ENCODE results near the gene LTB4R.

Gene LTB4R

DNA sequence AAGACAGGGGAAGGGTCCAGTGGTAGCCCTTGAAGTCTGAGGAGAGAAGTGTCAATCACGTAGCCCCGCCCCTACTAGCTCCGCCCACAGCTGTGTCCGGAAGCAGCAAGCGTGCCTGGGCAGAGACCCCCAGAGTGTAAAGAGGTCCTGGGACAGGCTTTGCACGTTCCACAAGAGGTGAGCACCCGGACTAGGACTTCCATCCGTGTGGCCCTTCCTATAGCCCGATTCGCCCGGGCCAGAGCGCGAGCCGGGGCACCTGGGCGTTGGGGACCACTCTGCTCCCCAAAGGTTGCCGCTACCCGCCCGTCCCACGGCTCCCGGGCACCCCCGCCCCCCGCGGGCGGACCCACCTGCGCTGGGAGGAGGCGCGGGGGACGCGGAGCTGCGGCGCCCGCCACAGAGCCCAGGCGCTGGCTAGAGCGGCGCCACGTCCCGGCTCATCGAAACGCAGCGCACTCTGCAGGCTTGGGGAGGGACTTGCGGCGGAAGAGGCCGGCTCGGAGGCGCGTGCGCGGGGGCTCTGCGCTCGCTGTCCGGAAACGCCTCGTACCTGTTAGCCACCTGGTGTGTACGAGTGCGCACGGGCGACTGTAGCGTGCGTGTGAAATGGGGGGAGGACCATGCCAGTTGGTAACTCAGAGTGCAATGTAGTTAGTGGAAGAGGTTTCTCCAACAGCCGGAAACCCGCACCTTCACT is 40.0 kb upstream of the LTB4R start, which contains the start of gene RABGGTA:
TSS of gene RABGGTA (minus strand) at position 464 of the 700 bp plus-strand sequence. CDS start 482 bp downstream, outside the sequence.
- peak; percentile 91 for DNase-seq (ENCODE audit: low spot score)
- peak within 1 kb of the TSS; percentile 96 for H3K27ac ChIP-seq
- CTCF ChIA-PET: interaction anchor here (0.6 to 1.0 kb wide), 4 partner anchors 11 to 131 kb away, joined by 3 to 4 read pairs (median 3); partner anchors contain the start of gene TINF2
- POLR2A ChIA-PET (ENCODE audit: low non-redundant PET): interaction anchor here (0.7 to 2.1 kb wide), 3 partner anchors 12 to 29 kb away, joined by 3 to 12 read pairs (median 3); partner anchors contain the start of gene TINF2
- TF ChIP-seq, protein P1, sequence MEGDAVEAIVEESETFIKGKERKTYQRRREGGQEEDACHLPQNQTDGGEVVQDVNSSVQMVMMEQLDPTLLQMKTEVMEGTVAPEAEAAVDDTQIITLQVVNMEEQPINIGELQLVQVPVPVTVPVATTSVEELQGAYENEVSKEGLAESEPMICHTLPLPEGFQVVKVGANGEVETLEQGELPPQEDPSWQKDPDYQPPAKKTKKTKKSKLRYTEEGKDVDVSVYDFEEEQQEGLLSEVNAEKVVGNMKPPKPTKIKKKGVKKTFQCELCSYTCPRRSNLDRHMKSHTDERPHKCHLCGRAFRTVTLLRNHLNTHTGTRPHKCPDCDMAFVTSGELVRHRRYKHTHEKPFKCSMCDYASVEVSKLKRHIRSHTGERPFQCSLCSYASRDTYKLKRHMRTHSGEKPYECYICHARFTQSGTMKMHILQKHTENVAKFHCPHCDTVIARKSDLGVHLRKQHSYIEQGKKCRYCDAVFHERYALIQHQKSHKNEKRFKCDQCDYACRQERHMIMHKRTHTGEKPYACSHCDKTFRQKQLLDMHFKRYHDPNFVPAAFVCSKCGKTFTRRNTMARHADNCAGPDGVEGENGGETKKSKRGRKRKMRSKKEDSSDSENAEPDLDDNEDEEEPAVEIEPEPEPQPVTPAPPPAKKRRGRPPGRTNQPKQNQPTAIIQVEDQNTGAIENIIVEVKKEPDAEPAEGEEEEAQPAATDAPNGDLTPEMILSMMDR (conservative IDR thresholded peaks at IDR 0.05; ENCODE audit: low read depth): peak; percentile 88

DNA sequence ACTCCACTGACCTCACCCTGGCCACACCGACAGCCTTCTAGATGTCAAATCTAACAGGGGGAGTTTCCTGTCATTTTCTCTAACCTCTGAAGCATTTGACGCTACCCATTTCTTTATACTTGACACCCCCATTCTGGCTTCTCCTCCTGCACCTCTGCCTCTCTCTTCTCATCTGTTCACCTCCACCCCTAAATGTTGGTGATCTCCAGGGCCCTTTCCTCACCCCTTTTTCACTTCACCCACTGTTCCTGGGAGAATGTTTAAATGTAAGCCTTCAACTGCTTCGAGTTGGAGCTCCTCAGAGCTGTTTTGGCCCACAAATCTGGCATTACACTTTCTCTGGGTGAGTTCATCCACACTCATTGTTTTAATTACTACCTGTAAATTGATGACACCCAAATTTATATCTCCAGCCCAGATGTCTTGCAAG is 39.5 kb upstream of the LTB4R start:
- no peak for DNase-seq (ENCODE audit: low spot score)
- H3K27ac ChIP-seq: peak overlapping the region; percentile 96

DNA sequence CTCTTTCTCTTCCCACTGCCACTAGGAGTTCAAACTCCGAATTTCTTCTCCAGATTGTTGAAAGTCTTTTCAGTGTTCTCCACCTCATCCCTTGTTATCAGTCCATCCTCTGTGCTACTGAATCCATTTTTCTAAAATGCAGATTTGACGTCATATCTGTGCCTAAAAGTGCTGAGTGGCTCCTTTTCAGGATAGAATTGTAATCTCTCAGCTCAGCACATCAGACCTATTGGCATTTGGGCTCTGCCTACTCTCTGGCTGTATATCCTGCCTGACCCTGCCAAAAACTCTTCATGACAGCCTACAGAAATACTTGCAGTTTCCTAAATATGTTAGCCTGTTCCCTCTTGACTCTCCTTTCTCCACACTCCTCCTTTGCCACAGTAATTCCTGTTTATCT is 38.8 kb upstream of the LTB4R start:
- ChIA-PET POLR2A (ENCODE audit: low non-redundant PET) (interaction anchor here (2.1 kb wide), 1 partner anchor 30 kb away, joined by 12 read pairs; the partner anchor contains the start of gene TINF2), CTCF (interaction anchor here (0.6 to 1.0 kb wide), 3 partner anchors 9 to 114 kb away, joined by 3 read pairs; no protein-coding TSS in a partner anchor)
- no peak for DNase-seq (ENCODE audit: low spot score)
- TF ChIP-seq, protein P1 (conservative IDR thresholded peaks at IDR 0.05; ENCODE audit: low read depth): no peak
- H3K27ac ChIP-seq: no peak overlapping the region

More for the DNA sequence above, 39.5 kb upstream of the LTB4R start:
- CTCF ChIA-PET: interaction anchor here (0.6 to 1.0 kb wide), 4 partner anchors 10 to 114 kb away, joined by 3 to 4 read pairs (median 3); partner anchors contain the start of gene TINF2
- TF ChIP-seq, protein P1 (conservative IDR thresholded peaks at IDR 0.05; ENCODE audit: low read depth): no peak
- POLR2A ChIA-PET (ENCODE audit: low non-redundant PET): interaction anchor here (2.1 kb wide), 1 partner anchor 30 kb away, joined by 12 read pairs; the partner anchor contains the start of gene TINF2

DNA sequence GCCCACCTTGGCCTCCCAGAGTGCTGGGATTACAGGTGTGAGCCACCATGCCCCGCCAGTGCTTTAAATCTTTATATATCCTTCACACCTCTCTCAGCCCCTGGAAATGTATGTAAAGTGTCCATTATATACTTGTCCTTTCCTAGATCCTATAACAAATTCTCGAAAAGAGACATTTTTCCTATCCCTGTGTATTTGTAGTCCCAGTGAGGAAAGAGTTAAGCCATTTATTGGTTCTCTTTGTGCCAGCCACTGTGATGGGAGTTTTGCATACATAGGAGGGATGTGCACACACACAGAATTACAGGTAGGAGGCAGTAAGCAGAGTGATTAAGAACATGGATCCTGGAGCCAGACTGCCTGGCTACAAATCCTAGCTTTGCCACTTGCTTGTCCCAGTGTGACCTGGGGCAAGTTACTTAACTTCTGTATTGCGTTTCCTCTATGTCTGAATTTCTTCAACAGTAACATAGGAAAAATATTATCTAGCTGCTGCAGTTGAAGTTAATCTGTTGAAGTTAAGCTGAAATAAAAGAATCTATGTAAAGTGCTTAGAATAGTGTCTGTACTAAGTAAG is 37.8 kb upstream of the LTB4R start:
- POLR2A ChIA-PET (ENCODE audit: low non-redundant PET): interaction anchor here (0.6 to 0.9 kb wide), 2 partner anchors 11 to 182 kb away, joined by 3 to 4 read pairs; no protein-coding TSS in a partner anchor
- H3K27ac ChIP-seq: peak overlapping the region; percentile 91
- TF ChIP-seq, protein P1 (conservative IDR thresholded peaks at IDR 0.05; ENCODE audit: low read depth): no peak
- DNase-seq (ENCODE audit: low spot score): no peak
- CTCF ChIA-PET: interaction anchor here (0.5 to 1.3 kb wide), 2 partner anchors 16 to 24 kb away, joined by 3 to 4 read pairs; no protein-coding TSS in a partner anchor

DNA sequence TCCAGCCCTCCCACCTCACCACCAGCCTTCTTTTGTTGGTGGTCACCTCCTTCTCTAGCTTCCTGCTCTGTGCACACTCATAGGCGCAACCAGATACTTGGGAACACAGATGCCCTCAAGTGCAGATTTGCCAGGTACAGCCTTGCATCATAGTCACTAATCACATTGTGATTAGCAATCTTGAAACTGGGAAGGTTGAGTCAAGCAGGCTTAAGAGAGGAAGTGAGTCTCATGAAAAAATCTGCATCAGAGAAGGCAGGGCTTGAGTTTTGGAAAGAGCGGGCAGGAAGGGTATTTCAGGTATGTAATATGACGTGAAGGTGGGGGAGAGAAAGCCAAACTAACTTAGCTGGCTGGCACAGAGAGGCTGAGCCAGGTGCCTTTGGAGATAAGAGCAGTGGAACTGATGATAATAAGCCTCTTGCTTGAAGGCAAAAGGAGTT is 37.2 kb upstream of the LTB4R start:
- TF ChIP-seq, protein P1 (conservative IDR thresholded peaks at IDR 0.05; ENCODE audit: low read depth): no peak
- H3K27ac ChIP-seq: peak overlapping the region; percentile 91
- ChIA-PET POLR2A (ENCODE audit: low non-redundant PET) (interaction anchor here (0.6 to 0.9 kb wide), 3 partner anchors 9 to 182 kb away, joined by 3 to 13 read pairs (median 4); no protein-coding TSS in a partner anchor), CTCF (interaction anchor here (0.5 to 1.3 kb wide), 2 partner anchors 23 to 31 kb away, joined by 3 to 4 read pairs; no protein-coding TSS in a partner anchor)
- peak; percentile 91 for DNase-seq (ENCODE audit: low spot score)

DNA sequence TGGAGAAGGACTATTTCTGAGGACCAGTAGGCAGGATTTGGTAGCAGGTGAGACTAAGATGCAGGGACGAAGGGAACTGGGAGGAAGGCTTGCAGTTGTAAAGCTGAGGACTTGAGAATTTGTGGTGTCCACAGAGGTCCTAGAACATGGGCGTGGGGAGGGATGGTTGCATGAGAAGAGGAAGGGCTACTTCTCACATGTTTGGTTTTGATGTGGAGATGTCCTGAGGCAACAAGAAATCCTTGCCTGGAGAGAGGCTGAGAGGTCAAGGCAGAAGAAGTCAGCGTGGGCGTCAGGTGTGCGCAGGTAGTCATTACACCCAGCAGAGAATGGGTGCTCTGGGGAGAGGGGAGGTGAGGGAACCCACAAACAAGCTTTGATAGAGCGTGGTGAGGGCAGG is 34.2 kb upstream of the LTB4R start:
- no peak overlapping the region; the same call in 1 of the 2 replicates for H3K27ac ChIP-seq
- ChIA-PET CTCF (interaction anchor here (0.9 to 3.6 kb wide), 2 partner anchors 20 to 31 kb away, joined by 3 to 15 read pairs; partner anchors contain the start of gene CIDEB), POLR2A (ENCODE audit: low non-redundant PET) (no interaction called here)
- TF ChIP-seq, protein P1 (conservative IDR thresholded peaks at IDR 0.05; ENCODE audit: low read depth): no peak
- no peak for DNase-seq (ENCODE audit: low spot score)

All from RWPE1 (cell line).